MM.1S (cell line): Measurements from ENCODE around the gene IFNA8.
"Not testable (repeated sequence)": the region's sequence is repeated elsewhere in the genome, so short reads cannot be mapped to it uniquely, and the experiment has no call there.

Experiments
- DNase-seq: peaks from one replicate; pipeline ENCODE4 v3.0.0-alpha.2; 2015
- H2AFZ ChIP-seq: fragments of 300-600 bp; sonication (generic); 2 replicates; pipeline ENCODE4 v1.6.0; 2016; ENCODE audit warnings: antibody characterized with exemption, low read length
- H3F3A ChIP-seq: fragments of 300-600 bp; sonication (generic); 2 replicates; pipeline ENCODE4 v1.6.1; 2016; ENCODE audit warnings: mild to moderate bottlenecking, antibody characterized with exemption, low read length, moderate library complexity, mixed read lengths; ENCODE audit not compliant: insufficient read depth
- H3K27ac ChIP-seq: fragments of 300-600 bp; sonication (generic); 2 replicates; pipeline ENCODE4 v1.5.1; 2016; ENCODE audit warnings: mild to moderate bottlenecking, low read length
- H3K27me3 ChIP-seq: fragments of 300-600 bp; sonication (generic); replicated peaks from 2 replicates; pipeline ENCODE4 v1.6.0; 2016; ENCODE audit warnings: low read length; ENCODE audit not compliant: insufficient read depth
- H3K36me3 ChIP-seq: fragments of 300-600 bp; sonication (generic); replicated peaks from 2 replicates; pipeline ENCODE4 v1.6.1; 2016; ENCODE audit warnings: mild to moderate bottlenecking, low read length, mixed read lengths; ENCODE audit not compliant: insufficient read depth
- H3K4me1 ChIP-seq: fragments of 300-600 bp; sonication (generic); 2 replicates; pipeline ENCODE4 v1.6.1; 2016; ENCODE audit warnings: low read length, mixed read lengths
- H3K4me2 ChIP-seq: fragments of 300-600 bp; sonication (generic); 2 replicates; pipeline ENCODE4 v1.6.0; 2016; ENCODE audit warnings: low read depth, low read length
- H3K4me3 ChIP-seq: fragments of 300-600 bp; sonication (generic); 2 replicates; pipeline ENCODE4 v1.5.1; 2016; ENCODE audit warnings: low read length, mixed read lengths
- H3K79me2 ChIP-seq: fragments of 300-600 bp; sonication (generic); 2 replicates; pipeline ENCODE4 v1.6.1; 2016; ENCODE audit warnings: mixed run types, low read length, mixed read lengths
- H3K9ac ChIP-seq: fragments of 300-600 bp; sonication (generic); 2 replicates; pipeline ENCODE4 v1.6.1; 2016; ENCODE audit warnings: low read length, mixed read lengths
- H3K9me2 ChIP-seq: fragments of 300-600 bp; sonication (generic); replicated peaks from 2 replicates; pipeline ENCODE4 v1.6.1; 2016; ENCODE audit warnings: mild to moderate bottlenecking, low read length, mixed read lengths; ENCODE audit not compliant: insufficient read depth
- H3K9me3 ChIP-seq: fragments of 300-600 bp; sonication (generic); replicated peaks from 2 replicates; pipeline ENCODE4 v1.6.1; 2016; ENCODE audit warnings: mild to moderate bottlenecking, low read length, mixed read lengths; ENCODE audit not compliant: insufficient read depth
- H4K20me1 ChIP-seq: fragments of 300-600 bp; sonication (generic); 2 replicates; pipeline ENCODE4 v1.6.1; 2016; ENCODE audit warnings: mild to moderate bottlenecking, low read length, moderate library complexity, mixed read lengths; ENCODE audit not compliant: insufficient read depth
- EZH2 ChIP-seq: fragments of 300-600 bp; sonication (generic); optimal IDR thresholded peaks from 2 replicates; pipeline ENCODE3; 2017; ENCODE audit warnings: low read depth, mild to moderate bottlenecking, antibody characterized with exemption, low read length, mixed read lengths
- EZH2phosphoT487 ChIP-seq: fragments of 300-600 bp; sonication (generic); IDR thresholded peaks from 2 replicates; pipeline ENCODE4 v1.6.1; 2018; ENCODE audit warnings: antibody characterized with exemption, low read length
- TF ChIP-seq, protein P1 (sequence below): fragments of 300-600 bp; sonication (generic); IDR thresholded peaks from 2 replicates; pipeline ENCODE4 v1.5.1; 2016; ENCODE audit warnings: antibody characterized with exemption, low read length, mixed read lengths

The IFNA8 gene

GRCh38 chr9:21429191-21429590 lies 20.3 kb downstream of the IFNA8 start:
- Histone ChIP-seq H4K20me1 (no peaks in the 10 kb centered on the region), H3K4me2 (no peak overlapping the region), H3K4me1 (no peaks in the 10 kb centered on the region), H3K36me3 (no peaks in the 10 kb centered on the region), H3K27ac (no peak overlapping the region), H3F3A (no peaks in the 10 kb centered on the region), H3K9ac (no peak overlapping the region), H3K27me3 (no peaks in the 10 kb centered on the region), H3K4me3 (no peak overlapping the region), H3K9me3 (no peaks in the 10 kb centered on the region), H2AFZ (no peak overlapping the region), H3K79me2 (no peaks in the 10 kb centered on the region), H3K9me2 (no peaks in the 10 kb centered on the region)
- no peak for TF ChIP-seq EZH2
- TF ChIP-seq EZH2phosphoT487 = no peak
- TF ChIP-seq, protein P1, sequence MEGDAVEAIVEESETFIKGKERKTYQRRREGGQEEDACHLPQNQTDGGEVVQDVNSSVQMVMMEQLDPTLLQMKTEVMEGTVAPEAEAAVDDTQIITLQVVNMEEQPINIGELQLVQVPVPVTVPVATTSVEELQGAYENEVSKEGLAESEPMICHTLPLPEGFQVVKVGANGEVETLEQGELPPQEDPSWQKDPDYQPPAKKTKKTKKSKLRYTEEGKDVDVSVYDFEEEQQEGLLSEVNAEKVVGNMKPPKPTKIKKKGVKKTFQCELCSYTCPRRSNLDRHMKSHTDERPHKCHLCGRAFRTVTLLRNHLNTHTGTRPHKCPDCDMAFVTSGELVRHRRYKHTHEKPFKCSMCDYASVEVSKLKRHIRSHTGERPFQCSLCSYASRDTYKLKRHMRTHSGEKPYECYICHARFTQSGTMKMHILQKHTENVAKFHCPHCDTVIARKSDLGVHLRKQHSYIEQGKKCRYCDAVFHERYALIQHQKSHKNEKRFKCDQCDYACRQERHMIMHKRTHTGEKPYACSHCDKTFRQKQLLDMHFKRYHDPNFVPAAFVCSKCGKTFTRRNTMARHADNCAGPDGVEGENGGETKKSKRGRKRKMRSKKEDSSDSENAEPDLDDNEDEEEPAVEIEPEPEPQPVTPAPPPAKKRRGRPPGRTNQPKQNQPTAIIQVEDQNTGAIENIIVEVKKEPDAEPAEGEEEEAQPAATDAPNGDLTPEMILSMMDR = no peak
- no peak for DNase-seq

DNA sequence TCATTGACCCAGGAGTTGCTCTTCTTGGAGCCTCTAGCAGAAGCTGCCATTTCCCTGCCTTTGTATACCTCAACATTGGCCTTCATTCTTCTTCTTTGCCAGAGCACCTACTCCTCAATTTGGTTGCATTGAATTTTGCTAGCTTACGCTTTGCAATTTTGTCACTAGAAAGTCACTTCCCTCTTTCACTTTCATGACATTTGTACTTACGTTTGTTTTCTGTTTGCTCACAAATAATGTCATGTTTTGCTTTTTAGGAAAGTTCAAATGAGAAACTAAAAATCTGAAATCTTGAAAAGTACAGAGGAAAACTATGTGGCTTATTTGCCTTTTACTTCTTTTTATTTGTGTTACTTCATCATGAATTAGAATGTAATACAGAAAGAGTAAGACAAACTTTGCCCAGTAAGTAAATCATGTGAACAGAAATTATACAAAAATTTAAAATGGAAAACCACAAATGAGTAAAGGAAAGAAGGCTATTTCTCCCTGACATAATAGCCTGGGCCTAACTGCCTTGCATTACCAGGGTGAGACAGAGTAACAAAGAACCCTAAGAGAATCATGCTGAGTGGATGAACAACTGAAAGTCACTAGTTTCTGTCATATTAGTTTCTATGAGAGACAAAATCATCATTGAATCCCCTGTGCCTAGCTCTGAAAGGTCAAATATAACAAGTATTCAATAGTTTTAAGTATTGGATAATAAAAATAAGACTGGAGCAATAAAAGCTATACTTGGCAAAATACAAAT lies 23.9 kb downstream of the IFNA8 start:
- Histone ChIP-seq H4K20me1 (no peaks in the 10 kb centered on the region), H3K9me2 (no peaks in the 10 kb centered on the region), H3K4me2 (no peak overlapping the region)

DNA sequence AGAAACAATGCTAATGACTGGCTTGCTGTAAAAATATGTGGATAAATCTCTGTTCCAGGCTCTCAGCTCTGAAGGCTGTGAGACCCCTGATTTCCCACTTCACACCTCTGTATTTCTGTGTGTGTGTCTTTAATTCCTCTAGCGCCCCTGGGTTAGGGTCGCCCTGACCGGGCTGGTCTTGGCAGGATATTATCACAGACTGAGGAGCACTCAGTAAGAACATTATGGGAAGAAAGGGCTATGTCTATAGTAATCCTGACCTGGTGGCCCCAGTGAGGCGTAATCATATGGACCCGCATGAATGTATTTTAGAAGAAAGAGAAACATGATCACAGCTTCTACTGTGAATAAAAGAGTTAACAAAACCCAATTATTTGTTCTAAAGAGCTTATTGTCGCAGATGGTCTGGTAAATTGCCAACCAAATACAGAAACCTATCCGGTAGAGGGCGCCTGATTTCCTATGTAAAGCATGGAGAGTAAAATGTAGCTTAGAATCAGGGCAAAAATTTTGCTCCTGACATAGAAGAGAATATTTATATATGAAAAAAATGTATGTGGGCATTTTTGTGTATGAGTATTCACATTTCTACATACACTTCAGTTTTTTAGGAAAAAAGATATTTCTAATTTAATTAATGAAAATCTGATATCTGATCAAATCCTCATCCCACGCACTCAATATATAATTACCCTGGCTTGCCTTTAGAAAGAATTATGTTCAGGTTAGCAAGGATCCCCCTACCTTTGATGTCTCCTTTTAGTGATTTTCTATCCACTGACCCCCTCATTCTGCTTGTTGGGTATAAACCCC lies 25.5 kb downstream of the IFNA8 start:
- H4K20me1 ChIP-seq = no peaks in the 10 kb centered on the region
- no peak overlapping the region for H3K4me3 ChIP-seq
- H3K4me1 ChIP-seq = no peaks in the 10 kb centered on the region
- H3K9me2 ChIP-seq = no peaks in the 10 kb centered on the region
- no peaks in the 10 kb centered on the region for H3F3A ChIP-seq
- no peak overlapping the region for H3K27ac ChIP-seq
- no peaks in the 10 kb centered on the region for H3K9me3 ChIP-seq
- H2AFZ ChIP-seq = no peak overlapping the region
- H3K27me3 ChIP-seq = no peaks in the 10 kb centered on the region
- TF ChIP-seq EZH2 (no peak), EZH2phosphoT487 (no peak)
- TF ChIP-seq, protein P1 = peak; percentile 48
- H3K36me3 ChIP-seq = no peaks in the 10 kb centered on the region
- H3K4me2 ChIP-seq = no peak overlapping the region
- peak; percentile 55 for DNase-seq
- H3K9ac ChIP-seq = no peak overlapping the region
- H3K79me2 ChIP-seq = no peaks in the 10 kb centered on the region

More for the DNA sequence above, 23.9 kb downstream of the IFNA8 start:
- no peaks in the 10 kb centered on the region for H3K27me3 ChIP-seq
- no peaks in the 10 kb centered on the region for H3K36me3 ChIP-seq
- no peaks in the 10 kb centered on the region for H3K79me2 ChIP-seq
- H3K9ac ChIP-seq = no peak overlapping the region
- H3K4me1 ChIP-seq = no peaks in the 10 kb centered on the region
- H3F3A ChIP-seq = no peaks in the 10 kb centered on the region
- no peak overlapping the region for H3K4me3 ChIP-seq
- H3K27ac ChIP-seq = no peak overlapping the region
- DNase-seq = no peak
- H3K9me3 ChIP-seq = no peaks in the 10 kb centered on the region
- H2AFZ ChIP-seq = no peak overlapping the region
- TF ChIP-seq EZH2phosphoT487 = no peak
- TF ChIP-seq EZH2 = no peak
- TF ChIP-seq, protein P1 = no peak

- not testable (repeated sequence) for H3K79me2 ChIP-seq, H3K4me2 ChIP-seq, H3K27me3 ChIP-seq, DNase-seq, H3K4me1 ChIP-seq, H3K9me3 ChIP-seq, H4K20me1 ChIP-seq, H2AFZ ChIP-seq, H3K36me3 ChIP-seq, H3K27ac ChIP-seq, H3K4me3 ChIP-seq, H3K9ac ChIP-seq, H3K9me2 ChIP-seq, H3F3A ChIP-seq
Observed at GRCh38 chr9:21435015-21435383, 26.1 kb downstream of the IFNA8 start.
